Breast epithelium (tissue), 3 donors: Measurements from ENCODE around the gene PSAP.

Experiments used
- POLR2A ChIP-seq: fragments of 450-650 bp; IDR thresholded peaks from one replicate; pipeline ENCODE4 v1.6.1; 2016; ENCODE audit warnings: antibody characterized with exemption, mild to moderate bottlenecking, moderate library complexity
- POLR2AphosphoS5 ChIP-seq, 3 donors: sonication (generic); formaldehyde crosslinking; IDR thresholded peaks; one replicate each; pipeline ENCODE4 v1.6.1; 2017; ENCODE audit warnings: antibody characterized with exemption in 3 of 3
- TF ChIP-seq, protein P1 (sequence below), 3 donors: fragments of 450-650 bp; IDR thresholded peaks; one replicate each; pipeline ENCODE4 v1.5.1; 2016 to 2017; ENCODE audit warnings: antibody characterized with exemption in 3 of 3, mild to moderate bottlenecking in 3 of 3, moderate library complexity in 3 of 3

DNA sequence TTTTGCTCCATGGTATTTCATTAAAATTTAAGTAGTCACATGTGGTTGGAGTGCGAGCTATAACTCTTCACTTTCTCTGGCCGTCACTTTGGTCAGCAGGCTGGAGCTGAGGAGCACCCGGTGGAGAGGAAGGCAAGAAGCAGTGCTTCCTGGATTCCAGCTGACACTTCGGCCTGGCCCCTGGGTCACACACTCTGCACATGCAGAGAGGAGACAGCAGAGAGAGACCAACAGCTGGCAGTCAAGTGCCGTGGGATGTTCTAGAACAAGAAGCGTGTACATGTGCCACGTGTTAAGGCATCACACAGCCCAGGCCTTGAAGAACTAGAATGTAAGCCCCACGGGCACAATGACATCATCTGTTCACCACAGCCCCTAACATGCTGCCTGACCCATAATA is 30.1 kb downstream of the PSAP start:
- TF ChIP-seq, protein P1, sequence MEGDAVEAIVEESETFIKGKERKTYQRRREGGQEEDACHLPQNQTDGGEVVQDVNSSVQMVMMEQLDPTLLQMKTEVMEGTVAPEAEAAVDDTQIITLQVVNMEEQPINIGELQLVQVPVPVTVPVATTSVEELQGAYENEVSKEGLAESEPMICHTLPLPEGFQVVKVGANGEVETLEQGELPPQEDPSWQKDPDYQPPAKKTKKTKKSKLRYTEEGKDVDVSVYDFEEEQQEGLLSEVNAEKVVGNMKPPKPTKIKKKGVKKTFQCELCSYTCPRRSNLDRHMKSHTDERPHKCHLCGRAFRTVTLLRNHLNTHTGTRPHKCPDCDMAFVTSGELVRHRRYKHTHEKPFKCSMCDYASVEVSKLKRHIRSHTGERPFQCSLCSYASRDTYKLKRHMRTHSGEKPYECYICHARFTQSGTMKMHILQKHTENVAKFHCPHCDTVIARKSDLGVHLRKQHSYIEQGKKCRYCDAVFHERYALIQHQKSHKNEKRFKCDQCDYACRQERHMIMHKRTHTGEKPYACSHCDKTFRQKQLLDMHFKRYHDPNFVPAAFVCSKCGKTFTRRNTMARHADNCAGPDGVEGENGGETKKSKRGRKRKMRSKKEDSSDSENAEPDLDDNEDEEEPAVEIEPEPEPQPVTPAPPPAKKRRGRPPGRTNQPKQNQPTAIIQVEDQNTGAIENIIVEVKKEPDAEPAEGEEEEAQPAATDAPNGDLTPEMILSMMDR (IDR thresholded peaks at IDR 0.05) = no peak
- TF ChIP-seq POLR2AphosphoS5 (IDR thresholded peaks at IDR 0.05) = no peak
- TF ChIP-seq POLR2A = no peak
